ENCODE results near the gene FERMT3.

FERMT3 gene

GRCh38 chr11:64163951-64164350 is 42.6 kb upstream of the FERMT3 start:
- WGBS (ENCODE audit: extremely low coverage, insufficient coverage, insufficient read length), result no CpG with 5 or more reads among the region's 5 CpGs
- no peak overlapping the region for H2AK5ac ChIP-seq (ENCODE audit: low read length)
- no peaks in the 10 kb centered on the region for H3K27me3 ChIP-seq (ENCODE audit: insufficient read depth, low read length)
- H3K4me3 ChIP-seq (ENCODE audit: low read depth, low read length), result no peak overlapping the region
- H3K9ac ChIP-seq (ENCODE audit: low read length), result no peak overlapping the region
- no peak overlapping the region for H2BK120ac ChIP-seq (ENCODE audit: insufficient read depth, low read length, poor library complexity)
- no peak overlapping the region for H3K18ac ChIP-seq (ENCODE audit: low read length)
- no peaks in the 10 kb centered on the region for H3K9me3 ChIP-seq (ENCODE audit: insufficient read depth, low read depth, low read length)
- no peak overlapping the region for H4K91ac ChIP-seq (ENCODE audit: low read depth, low read length)
- no peak overlapping the region for H3K27ac ChIP-seq (ENCODE audit: low read depth, low read length)
- no peak overlapping the region for H2BK12ac ChIP-seq (ENCODE audit: low read length)
- H3K4ac ChIP-seq (ENCODE audit: low read depth, low read length), result no peak overlapping the region
- DNase-seq, result no peak
- H2BK5ac ChIP-seq (ENCODE audit: low read depth, low read length, poor library complexity), result no peak overlapping the region
- H3K4me2 ChIP-seq (ENCODE audit: low read length), result no peak overlapping the region
- H3K14ac ChIP-seq (ENCODE audit: low read length), result no peak overlapping the region
- peaks cover 12 to 13% of the 10 kb centered on the region in 2 experiments for H3K4me1 ChIP-seq (ENCODE audit: control insufficient read depth in 1 of 2, insufficient read depth in 2 of 2, low read length in 2 of 2)
- H4K8ac ChIP-seq (ENCODE audit: low read depth, low read length), result no peak overlapping the region
- H3K23ac ChIP-seq (ENCODE audit: low read length), result no peak overlapping the region
- peaks cover 7% of the 10 kb centered on the region for H3K79me2 ChIP-seq (ENCODE audit: control insufficient read depth, insufficient read depth, low read length, poor library complexity)
- no peaks in the 10 kb centered on the region for H3K36me3 ChIP-seq (ENCODE audit: control insufficient read depth in 1 of 2, insufficient read depth in 2 of 2, low read length in 2 of 2)
- H4K12ac ChIP-seq (ENCODE audit: low read depth, low read length), result no peak overlapping the region
- H3K79me1 ChIP-seq (ENCODE audit: low read length), result peaks cover 10% of the 10 kb centered on the region
- no peak overlapping the region for H2AFZ ChIP-seq (ENCODE audit: insufficient read depth, low read length, poor library complexity)

DNA sequence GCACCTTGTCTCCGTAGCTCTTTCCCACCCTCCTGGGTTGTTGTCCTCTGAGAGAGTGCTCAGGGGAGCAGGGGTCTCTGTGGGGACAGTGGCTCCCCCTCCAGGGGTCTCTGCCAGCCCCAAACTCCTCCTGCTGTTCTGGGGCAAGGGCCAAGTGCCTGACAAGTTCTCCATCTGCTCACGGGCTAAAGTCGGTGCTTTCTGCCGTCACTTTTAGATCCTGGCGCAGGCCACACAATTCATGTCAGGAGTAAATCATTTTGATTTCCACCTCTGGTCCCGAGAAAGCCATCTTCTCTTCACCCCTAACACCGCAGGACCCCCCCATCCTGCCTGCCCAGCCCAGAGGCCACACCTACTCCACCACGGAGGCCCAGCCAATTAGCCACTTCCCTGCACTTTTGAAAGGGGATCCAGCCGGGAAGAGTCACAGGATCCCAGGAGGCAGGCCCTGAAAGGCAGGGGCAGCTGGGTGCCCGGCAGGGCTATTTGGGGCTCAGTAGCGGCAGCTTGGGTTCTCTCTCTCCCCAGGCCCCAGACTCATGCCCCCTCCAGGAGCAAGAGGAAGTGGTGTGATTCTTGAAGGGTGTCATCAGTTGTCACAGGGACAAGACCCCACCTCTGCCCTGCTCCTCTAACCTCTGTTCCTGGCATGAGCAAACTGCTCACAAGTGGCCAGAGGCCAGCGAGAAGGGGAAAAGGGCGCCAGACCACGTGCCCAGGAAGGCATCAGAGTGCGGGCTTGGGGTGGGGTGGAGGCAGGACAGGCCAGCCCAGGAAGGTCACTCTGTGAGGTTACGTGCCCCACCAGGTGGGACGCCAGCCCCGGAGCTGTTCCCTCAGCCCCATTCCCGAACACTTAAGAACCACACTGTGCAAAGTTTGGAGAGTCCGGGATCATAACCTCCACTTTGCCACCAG is 41.9 kb upstream of the FERMT3 start:
- no peak overlapping the region for H4K91ac ChIP-seq (ENCODE audit: low read depth, low read length)
- H4K8ac ChIP-seq (ENCODE audit: low read depth, low read length), result peak overlapping the region; percentile 51
- H3K9me3 ChIP-seq (ENCODE audit: insufficient read depth, low read depth, low read length), result no peaks in the 10 kb centered on the region
- peaks cover 12 to 13% of the 10 kb centered on the region in 2 experiments for H3K4me1 ChIP-seq (ENCODE audit: control insufficient read depth in 1 of 2, insufficient read depth in 2 of 2, low read length in 2 of 2)
- no peak overlapping the region for H2BK120ac ChIP-seq (ENCODE audit: insufficient read depth, low read length, poor library complexity)
- no peak overlapping the region for H3K9ac ChIP-seq (ENCODE audit: low read length)
- peak overlapping the region; percentile 46 for H3K18ac ChIP-seq (ENCODE audit: low read length)
- no CpG with 5 or more reads among the region's 20 CpGs for WGBS (ENCODE audit: extremely low coverage, insufficient coverage, insufficient read length)
- peak in 1 of 2 donors; percentile 24 for DNase-seq
- H2BK12ac ChIP-seq (ENCODE audit: low read length), result no peak overlapping the region
- peak overlapping the region; percentile 81 for H3K4me2 ChIP-seq (ENCODE audit: low read length)
- no peaks in the 10 kb centered on the region for H3K27me3 ChIP-seq (ENCODE audit: insufficient read depth, low read length)
- H3K79me2 ChIP-seq (ENCODE audit: control insufficient read depth, insufficient read depth, low read length, poor library complexity), result peaks cover 7% of the 10 kb centered on the region
- peaks cover 10% of the 10 kb centered on the region for H3K79me1 ChIP-seq (ENCODE audit: low read length)
- H2AFZ ChIP-seq (ENCODE audit: insufficient read depth, low read length, poor library complexity), result peak overlapping the region; percentile 23
- H3K27ac ChIP-seq (ENCODE audit: low read depth, low read length), result no peak overlapping the region
- peak overlapping the region; percentile 65 for H3K4ac ChIP-seq (ENCODE audit: low read depth, low read length)
- no peak overlapping the region for H2BK5ac ChIP-seq (ENCODE audit: low read depth, low read length, poor library complexity)
- no peak overlapping the region for H3K4me3 ChIP-seq (ENCODE audit: low read depth, low read length)
- no peak overlapping the region for H3K23ac ChIP-seq (ENCODE audit: low read length)
- H3K14ac ChIP-seq (ENCODE audit: low read length), result peak overlapping the region; percentile 48
- H4K12ac ChIP-seq (ENCODE audit: low read depth, low read length), result no peak overlapping the region
- no peaks in the 10 kb centered on the region for H3K36me3 ChIP-seq (ENCODE audit: control insufficient read depth in 1 of 2, insufficient read depth in 2 of 2, low read length in 2 of 2)
- peak overlapping the region; percentile 77 for H2AK5ac ChIP-seq (ENCODE audit: low read length)

- no peak for DNase-seq
- no CpG with 5 or more reads among the region's 32 CpGs for WGBS (ENCODE audit: extremely low coverage, insufficient coverage, insufficient read length)
- Histone ChIP-seq H4K12ac (ENCODE audit: low read depth, low read length) (no peak overlapping the region), H3K79me1 (ENCODE audit: low read length) (peaks cover 10% of the 10 kb centered on the region), H3K36me3 (ENCODE audit: control insufficient read depth in 1 of 2, insufficient read depth in 2 of 2, low read length in 2 of 2) (no peaks in the 10 kb centered on the region), H4K8ac (ENCODE audit: low read depth, low read length) (peak overlapping the region; percentile 90), H3K27me3 (ENCODE audit: insufficient read depth, low read length) (no peaks in the 10 kb centered on the region), H4K91ac (ENCODE audit: low read depth, low read length) (peak overlapping the region; percentile 21), H3K9me3 (ENCODE audit: insufficient read depth, low read depth, low read length) (no peaks in the 10 kb centered on the region), H3K14ac (ENCODE audit: low read length) (peak overlapping the region; percentile 19), H3K23ac (ENCODE audit: low read length) (no peak overlapping the region), H2AK5ac (ENCODE audit: low read length) (no peak overlapping the region), H3K79me2 (ENCODE audit: control insufficient read depth, insufficient read depth, low read length, poor library complexity) (peaks cover 7% of the 10 kb centered on the region), H3K4ac (ENCODE audit: low read depth, low read length) (peak overlapping the region; percentile 49), H3K9ac (ENCODE audit: low read length) (no peak overlapping the region), H3K4me1 (ENCODE audit: control insufficient read depth in 1 of 2, insufficient read depth in 2 of 2, low read length in 2 of 2) (peaks cover 12 to 13% of the 10 kb centered on the region in 2 experiments), H3K27ac (ENCODE audit: low read depth, low read length) (no peak overlapping the region), H2BK120ac (ENCODE audit: insufficient read depth, low read length, poor library complexity) (no peak overlapping the region), H3K4me3 (ENCODE audit: low read depth, low read length) (peak overlapping the region; percentile 74), H2BK5ac (ENCODE audit: low read depth, low read length, poor library complexity) (peak overlapping the region; percentile 1), H3K18ac (ENCODE audit: low read length) (peak overlapping the region; percentile 80), H2AFZ (ENCODE audit: insufficient read depth, low read length, poor library complexity) (peak overlapping the region; percentile 98), H2BK12ac (ENCODE audit: low read length) (no peak overlapping the region), H3K4me2 (ENCODE audit: low read length) (peak overlapping the region; percentile 81)
Observed at GRCh38 chr11:64165481-64165841, 41.1 kb upstream of the FERMT3 start.

DNA sequence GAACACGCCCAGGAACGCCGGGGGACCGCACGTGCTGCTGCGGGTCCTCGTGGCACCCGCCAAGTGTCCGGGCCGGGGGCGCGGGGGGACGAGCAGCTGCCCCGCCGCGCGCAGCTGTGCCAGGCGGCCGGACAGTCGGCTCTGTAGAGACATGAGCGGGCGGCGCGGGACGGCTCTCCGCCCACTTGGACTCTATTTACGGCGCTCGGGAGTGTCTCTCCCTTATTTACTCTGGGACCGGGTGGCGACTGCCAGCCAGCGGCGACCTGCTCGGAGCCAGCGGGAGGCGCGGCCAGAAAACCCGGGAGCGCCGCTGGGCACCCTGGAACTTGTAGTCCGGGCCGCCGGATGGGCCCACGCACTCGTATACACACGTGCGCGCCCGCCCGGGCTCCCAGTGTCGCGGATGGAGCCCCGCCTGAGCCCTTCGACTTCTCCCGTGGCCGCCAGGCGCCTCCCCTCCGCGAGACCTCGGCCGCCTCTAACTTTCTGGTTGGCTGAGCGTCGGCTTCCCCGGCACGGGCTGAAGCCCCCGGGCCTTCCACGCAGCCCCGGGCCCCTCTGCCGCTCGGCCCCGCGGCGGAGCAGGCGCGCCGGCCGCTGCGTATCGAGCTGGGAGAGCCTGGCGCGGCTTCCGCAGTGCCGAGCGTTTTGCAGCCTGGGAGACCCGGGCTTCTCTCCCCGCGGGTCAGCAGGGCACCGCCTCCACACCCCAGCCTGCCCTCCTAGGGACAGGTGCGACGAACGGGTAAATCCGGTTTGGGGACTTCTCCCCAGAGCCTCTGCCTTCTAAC is 40.5 kb upstream of the FERMT3 start, which contains the start of gene MACROD1:
TSS of gene MACROD1 (minus strand) at position 272 of the 794 bp plus-strand sequence. CDS start at position 153, 119 bp downstream.
- Histone ChIP-seq H3K23ac (ENCODE audit: low read length) (no peak within 1 kb of the TSS), H3K4me3 (ENCODE audit: low read depth, low read length) (peak within 1 kb of the TSS; percentile 74), H3K9me3 (ENCODE audit: insufficient read depth, low read depth, low read length) (no peaks in the 10 kb centered on the region), H3K4me1 (ENCODE audit: control insufficient read depth in 1 of 2, insufficient read depth in 2 of 2, low read length in 2 of 2) (peaks cover 12 to 13% of the 10 kb centered on the region in 2 experiments), H3K27ac (ENCODE audit: low read depth, low read length) (peak within 1 kb of the TSS; percentile 95), H4K12ac (ENCODE audit: low read depth, low read length) (peak within 1 kb of the TSS; percentile 63), H2BK5ac (ENCODE audit: low read depth, low read length, poor library complexity) (peak within 1 kb of the TSS; percentile 71), H3K36me3 (ENCODE audit: control insufficient read depth in 1 of 2, insufficient read depth in 2 of 2, low read length in 2 of 2) (no peaks in the 10 kb centered on the region), H3K79me1 (ENCODE audit: low read length) (peaks cover 10% of the 10 kb centered on the region), H3K9ac (ENCODE audit: low read length) (peak within 1 kb of the TSS; percentile 42), H3K4me2 (ENCODE audit: low read length) (peak within 1 kb of the TSS; percentile 81), H4K91ac (ENCODE audit: low read depth, low read length) (peak within 1 kb of the TSS; percentile 83), H3K27me3 (ENCODE audit: insufficient read depth, low read length) (no peaks in the 10 kb centered on the region), H3K18ac (ENCODE audit: low read length) (peak within 1 kb of the TSS; percentile 80), H3K14ac (ENCODE audit: low read length) (peak within 1 kb of the TSS; percentile 83), H2AK5ac (ENCODE audit: low read length) (peak within 1 kb of the TSS; percentile 77), H3K79me2 (ENCODE audit: control insufficient read depth, insufficient read depth, low read length, poor library complexity) (peaks cover 7% of the 10 kb centered on the region), H4K8ac (ENCODE audit: low read depth, low read length) (peak within 1 kb of the TSS; percentile 90), H2BK120ac (ENCODE audit: insufficient read depth, low read length, poor library complexity) (peak within 1 kb of the TSS; percentile 89), H2AFZ (ENCODE audit: insufficient read depth, low read length, poor library complexity) (peak within 1 kb of the TSS; percentile 98), H2BK12ac (ENCODE audit: low read length) (peak within 1 kb of the TSS; percentile 81), H3K4ac (ENCODE audit: low read depth, low read length) (peak within 1 kb of the TSS; percentile 65)
- DNase-seq, result peak; percentile 99
- no CpG with 5 or more reads among the region's 92 CpGs for WGBS (ENCODE audit: extremely low coverage, insufficient coverage, insufficient read length)

Measured in trophoblast cell (in vitro differentiated cells and primary cell).